Fibroblast of villous mesenchyme (primary cell): ENCODE results near the gene SLC17A9. TPM values are rescaled to one million over a fixed set of nuclear protein-coding genes. Genes with fewer than 3 reads are reported as not detected.

ENCODE experiments used
- DNase-seq: peaks from one replicate; pipeline ENCODE4 v3.0.0-alpha.2; 2010; ENCODE audit warnings: low read depth
- H3K4me3 ChIP-seq: 2 replicates; pipeline ENCODE4 v1.5.1; 2011; ENCODE audit warnings: low read depth, mild to moderate bottlenecking, low read length
- total RNA-seq: library from RNA; depleted of rRNA; stranded (reverse); fragments of >200 nt; gene quantifications from 2 replicates; pipeline ENCODE4 v1.2.3, GENCODE V29; 2012
- TF ChIP-seq, protein P1 (sequence below): IDR thresholded peaks from 2 replicates; pipeline ENCODE4 v1.5.1; 2012; ENCODE audit warnings: low read depth, mild to moderate bottlenecking, low read length; ENCODE audit not compliant: insufficient read depth

Gene SLC17A9
- total RNA-seq, 1 donor: 23.7 TPM

DNA sequence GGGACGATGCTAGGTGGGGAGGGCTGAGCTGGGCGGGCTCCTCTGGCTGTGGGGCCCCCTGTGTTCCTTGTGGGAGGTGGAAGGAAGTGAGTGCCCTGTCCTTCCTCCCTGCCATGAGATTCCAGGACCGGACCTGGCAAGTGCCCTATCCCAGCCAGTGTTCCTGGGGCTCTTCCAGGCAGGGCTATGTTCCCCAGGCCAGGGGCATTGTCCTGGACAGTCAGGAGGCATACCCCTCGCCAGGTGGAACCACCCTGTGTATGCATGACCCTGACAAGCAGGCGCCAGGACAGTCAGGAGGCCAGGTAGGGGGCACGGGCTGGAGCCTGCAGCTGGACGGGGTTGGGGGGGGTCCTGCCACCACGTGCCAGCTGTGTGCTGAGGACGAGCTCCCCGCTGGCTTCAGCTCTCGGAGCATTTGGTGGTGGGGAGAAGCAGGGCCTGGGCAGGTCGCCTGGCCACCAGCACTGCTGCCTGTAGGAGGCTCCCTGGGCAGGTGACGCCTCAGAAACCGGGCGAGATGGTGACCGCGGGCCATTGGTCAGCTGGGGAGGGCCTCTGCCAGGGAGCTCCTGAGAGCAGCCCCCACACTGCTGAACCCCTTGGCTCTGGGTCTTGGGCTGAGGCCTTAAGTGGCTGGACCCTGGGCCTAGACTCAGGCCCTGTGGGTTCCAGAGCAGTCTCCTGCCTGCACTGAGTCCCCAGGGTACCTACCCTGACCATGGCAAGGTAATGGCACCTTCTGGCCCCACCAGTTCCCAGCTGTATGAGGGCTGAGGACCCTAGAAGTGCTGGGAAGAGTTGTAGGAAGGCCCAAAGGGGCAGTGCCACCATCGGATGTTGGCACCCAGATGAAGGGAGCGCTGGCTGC, 694 bp downstream of the SLC17A9 start:
- TF ChIP-seq, protein P1, sequence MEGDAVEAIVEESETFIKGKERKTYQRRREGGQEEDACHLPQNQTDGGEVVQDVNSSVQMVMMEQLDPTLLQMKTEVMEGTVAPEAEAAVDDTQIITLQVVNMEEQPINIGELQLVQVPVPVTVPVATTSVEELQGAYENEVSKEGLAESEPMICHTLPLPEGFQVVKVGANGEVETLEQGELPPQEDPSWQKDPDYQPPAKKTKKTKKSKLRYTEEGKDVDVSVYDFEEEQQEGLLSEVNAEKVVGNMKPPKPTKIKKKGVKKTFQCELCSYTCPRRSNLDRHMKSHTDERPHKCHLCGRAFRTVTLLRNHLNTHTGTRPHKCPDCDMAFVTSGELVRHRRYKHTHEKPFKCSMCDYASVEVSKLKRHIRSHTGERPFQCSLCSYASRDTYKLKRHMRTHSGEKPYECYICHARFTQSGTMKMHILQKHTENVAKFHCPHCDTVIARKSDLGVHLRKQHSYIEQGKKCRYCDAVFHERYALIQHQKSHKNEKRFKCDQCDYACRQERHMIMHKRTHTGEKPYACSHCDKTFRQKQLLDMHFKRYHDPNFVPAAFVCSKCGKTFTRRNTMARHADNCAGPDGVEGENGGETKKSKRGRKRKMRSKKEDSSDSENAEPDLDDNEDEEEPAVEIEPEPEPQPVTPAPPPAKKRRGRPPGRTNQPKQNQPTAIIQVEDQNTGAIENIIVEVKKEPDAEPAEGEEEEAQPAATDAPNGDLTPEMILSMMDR: no peak
- DNase-seq: no peak
- peak overlapping the region; percentile 65 for H3K4me3 ChIP-seq

DNA sequence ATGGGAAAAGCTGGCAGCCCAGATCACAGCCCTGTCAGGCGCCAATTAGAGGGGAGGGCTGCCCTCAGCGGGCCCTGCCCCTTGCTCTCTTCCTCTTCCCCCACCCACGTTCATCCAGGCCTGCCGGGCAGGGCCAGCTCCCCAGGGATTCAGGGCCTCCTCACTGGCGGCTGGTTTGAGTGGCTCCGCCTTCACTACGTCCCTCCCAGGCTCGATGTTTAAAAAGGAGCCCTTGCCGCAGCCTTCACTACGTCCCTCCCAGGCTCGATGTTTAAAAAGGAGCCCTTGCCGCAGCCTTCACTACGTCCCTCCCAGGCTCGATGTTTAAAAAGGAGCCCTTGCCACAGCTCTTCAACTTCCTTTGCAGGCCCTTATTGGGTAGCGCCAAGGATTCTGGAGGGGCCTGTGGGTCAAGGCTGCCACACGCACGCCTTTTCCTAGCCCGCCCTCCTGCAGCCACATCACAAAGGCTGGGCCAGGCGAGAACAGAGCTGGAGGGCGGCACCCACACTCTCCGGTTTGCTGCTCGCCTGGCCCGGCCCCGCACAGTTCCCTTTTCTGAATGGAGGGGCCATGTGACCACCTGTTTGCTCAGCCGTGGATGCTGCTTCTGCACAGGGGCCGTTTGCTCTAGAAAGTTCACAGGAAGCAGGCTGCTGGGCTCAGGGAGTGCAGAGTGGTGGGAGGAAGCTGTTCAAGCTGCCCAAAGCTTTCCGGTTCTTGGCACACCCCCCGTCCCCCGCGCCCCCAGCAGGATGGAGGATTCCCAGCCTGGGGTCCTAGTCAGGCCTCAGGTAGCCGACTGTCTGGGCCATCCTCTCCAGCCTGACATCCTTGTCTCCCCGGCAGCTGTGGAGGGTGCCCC, 1.6 kb downstream of the SLC17A9 start:
- TF ChIP-seq, protein P1: no peak
- peak; percentile 86 for DNase-seq
- H3K4me3 ChIP-seq: peak overlapping the region; percentile 65

DNA sequence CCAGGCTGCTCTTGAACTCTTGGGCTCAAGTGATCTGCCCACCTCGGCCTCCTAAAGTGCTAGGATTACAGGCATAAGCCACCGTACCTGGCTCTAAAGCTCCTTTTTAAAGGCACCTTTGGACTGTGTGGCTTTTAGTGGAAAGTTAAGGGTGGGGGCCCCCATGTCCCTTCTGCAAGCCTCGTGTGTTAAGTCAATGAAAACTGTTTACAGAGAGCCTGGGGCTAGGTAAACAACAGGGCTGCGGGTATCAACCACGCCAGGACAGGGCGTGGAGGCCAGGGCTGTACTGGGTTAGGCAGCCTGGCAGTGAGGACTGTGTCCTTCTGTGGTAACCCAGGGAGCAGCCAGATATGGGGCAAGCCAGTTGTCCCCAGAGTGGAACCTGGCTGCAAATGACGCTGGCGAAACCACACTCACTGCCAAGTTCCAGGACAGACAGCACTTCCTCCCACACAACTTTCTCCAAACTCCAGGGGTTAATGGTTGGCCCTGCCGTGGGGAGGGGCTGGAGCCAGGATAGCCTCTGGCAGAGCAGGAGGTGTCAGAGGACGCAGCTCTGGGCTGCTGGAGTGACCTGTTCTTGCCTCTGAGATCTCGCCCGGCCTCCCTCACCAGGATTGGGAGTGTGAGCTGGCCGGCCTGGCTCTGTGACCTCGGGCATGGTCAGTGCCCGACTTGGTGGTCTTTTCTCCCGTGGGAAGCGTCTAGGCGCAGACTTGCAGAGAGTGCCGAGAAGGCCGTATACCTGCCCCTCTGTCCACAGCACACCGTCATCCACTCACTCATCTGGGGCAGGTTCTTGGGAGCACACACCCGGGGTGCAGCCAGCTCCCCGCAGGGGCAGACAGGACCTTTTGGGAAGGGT, 3.2 kb downstream of the SLC17A9 start:
- no peak for DNase-seq
- TF ChIP-seq, protein P1: no peak

DNA sequence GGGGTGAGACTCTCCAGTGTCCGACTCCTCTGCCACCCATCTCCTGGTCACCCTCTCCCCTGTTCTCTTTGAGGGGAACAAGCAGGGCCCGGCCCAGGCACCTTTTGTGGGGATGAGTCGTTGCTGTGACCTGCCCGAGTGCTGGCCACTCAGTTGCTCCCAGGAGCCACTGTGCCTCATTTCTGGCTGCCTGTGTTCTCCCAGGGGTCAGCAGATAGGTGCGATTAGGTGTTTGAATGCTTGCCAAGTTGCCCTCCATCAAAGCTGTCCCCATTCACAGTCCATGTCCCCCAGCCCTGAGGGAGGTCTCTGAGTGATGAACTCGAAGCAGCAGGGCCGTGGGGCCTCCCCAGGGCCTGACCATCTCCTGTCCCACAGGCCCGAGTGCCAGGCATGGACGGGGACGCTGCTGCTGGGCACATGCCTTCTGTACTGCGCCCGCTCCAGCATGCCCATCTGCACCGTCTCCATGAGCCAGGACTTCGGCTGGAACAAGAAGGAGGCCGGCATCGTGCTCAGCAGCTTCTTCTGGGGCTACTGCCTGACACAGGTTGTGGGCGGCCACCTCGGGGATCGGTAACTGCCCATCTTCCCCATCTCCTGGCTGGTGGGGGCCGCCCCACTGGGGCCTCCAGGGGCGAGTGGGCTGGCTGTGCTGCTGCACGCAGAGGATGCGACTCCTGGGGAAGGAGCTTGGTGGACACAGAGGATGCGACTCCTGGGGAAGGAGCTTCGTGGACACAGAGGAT, 4.1 kb downstream of the SLC17A9 start:
- no peak for DNase-seq
- TF ChIP-seq, protein P1: no peak
- H3K4me3 ChIP-seq: no peak overlapping the region

More for the DNA sequence above, 3.2 kb downstream of the SLC17A9 start:
- H3K4me3 ChIP-seq: no peak overlapping the region

DNA sequence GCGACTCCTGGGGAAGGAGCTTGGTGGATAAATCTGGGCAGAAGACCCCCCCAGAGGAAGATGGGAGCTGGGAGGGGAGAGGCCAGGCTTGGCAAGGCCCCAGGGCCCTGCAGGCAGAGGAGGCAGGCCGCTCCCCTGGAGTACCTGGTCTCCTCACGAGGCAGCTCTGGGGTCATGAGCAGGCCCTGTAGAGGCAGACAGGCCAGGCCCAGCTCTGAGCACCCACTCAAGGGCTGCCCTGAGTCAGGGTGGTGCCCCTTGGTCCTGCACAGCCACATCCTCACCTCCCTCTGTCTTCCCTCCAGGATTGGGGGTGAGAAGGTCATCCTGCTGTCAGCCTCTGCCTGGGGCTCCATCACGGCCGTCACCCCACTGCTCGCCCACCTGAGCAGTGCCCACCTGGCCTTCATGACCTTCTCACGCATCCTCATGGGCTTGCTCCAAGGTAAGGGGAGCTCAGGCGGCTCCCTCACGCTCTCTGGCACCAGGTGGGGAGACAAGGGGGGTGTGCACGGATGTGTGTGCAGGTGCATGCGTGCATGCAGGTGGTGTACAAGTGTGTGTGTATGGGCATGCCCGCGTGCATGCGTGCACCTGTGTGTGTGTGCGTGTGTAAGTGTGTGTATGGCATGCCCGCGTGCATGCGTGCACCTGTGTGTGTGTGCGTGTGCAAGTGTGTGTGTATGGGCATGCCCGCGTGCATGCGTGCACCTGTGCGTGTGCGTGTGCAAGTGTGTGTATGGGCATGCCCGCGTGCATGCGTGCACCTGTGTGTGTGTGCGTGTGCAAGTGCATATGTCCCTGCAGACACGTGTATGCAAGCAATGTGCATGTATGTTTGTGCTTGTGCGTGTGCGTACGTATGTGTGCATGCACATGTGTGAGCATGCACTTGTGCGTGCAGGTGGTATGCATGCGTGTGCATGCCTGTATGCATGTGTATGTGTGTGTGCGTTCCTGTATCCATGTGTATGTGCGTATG, 4.9 kb downstream of the SLC17A9 start:
- DNase-seq: no peak
- no peak overlapping the region for H3K4me3 ChIP-seq
- TF ChIP-seq, protein P1: no peak
